OCI-LY7 (cell line): ENCODE data around the gene BAX. TPM values are rescaled to one million over a fixed set of nuclear protein-coding genes. Genes with fewer than 3 reads are reported as not detected.

ENCODE experiments used
- BruUV-seq: library from RNA; stranded (reverse); fragments of 400-500 nt; replicated peaks from 2 replicates; lab custom pipeline; 2021; lab: Mats Ljungman, UMichigan
- CTCF ChIA-PET: fragments of 300-600 bp; sonication (Branson Sonifier 250); formaldehyde crosslinking; loops from one replicate; lab custom pipeline; 2022; ENCODE audit warnings: antibody characterized with exemption; ENCODE audit not compliant: unreplicated experiment; lab: Charles Lee
- POLR2A ChIA-PET: fragments of 300-600 bp; sonication (Branson Sonifier 250); formaldehyde crosslinking; loops from one replicate; lab custom pipeline; 2022; ENCODE audit warnings: antibody characterized with exemption; lab: Charles Lee
- DNase-seq: peaks from one replicate; pipeline ENCODE4 v3.0.0-alpha.2; 2015; ENCODE audit warnings: low spot score
- H2AFZ ChIP-seq: fragments of 200-600 bp; sonication (generic), shearing (Covaris generic); 2 replicates; pipeline ENCODE4 v1.6.1; 2014; ENCODE audit warnings: mild to moderate bottlenecking, antibody characterized with exemption, low read length, moderate library complexity
- H3K27ac ChIP-seq: fragments of 200-600 bp; sonication (generic); 2 replicates; pipeline ENCODE4 v1.5.1; 2014; ENCODE audit warnings: mixed run types, low read depth, mild to moderate bottlenecking, moderate library complexity, low read length, inconsistent platforms; ENCODE audit not compliant: poor library complexity, severe bottlenecking
- H3K36me3 ChIP-seq: fragments of 200-600 bp; sonication (generic); 2 replicates; pipeline ENCODE4 v1.6.1; 2014; ENCODE audit warnings: mild to moderate bottlenecking, antibody characterized with exemption, low read length, moderate library complexity, mixed read lengths; ENCODE audit not compliant: insufficient read depth
- H3K4me1 ChIP-seq: fragments of 200-600 bp; sonication (generic); 2 replicates; pipeline ENCODE4 v1.5.1; 2014; ENCODE audit warnings: mild to moderate bottlenecking, low read length; ENCODE audit not compliant: insufficient read depth, poor library complexity, severe bottlenecking
- H3K4me2 ChIP-seq: fragments of 200-600 bp; sonication (generic); 2 replicates; pipeline ENCODE4 v1.6.1; 2014; ENCODE audit warnings: mild to moderate bottlenecking, low read length
- H3K4me3 ChIP-seq: fragments of 200-600 bp; sonication (generic); 2 replicates; pipeline ENCODE4 v1.5.1; 2014; ENCODE audit warnings: mild to moderate bottlenecking, low read depth, low read length; ENCODE audit not compliant: poor library complexity, severe bottlenecking
- H3K79me2 ChIP-seq: fragments of 200-600 bp; sonication (generic); 2 replicates; pipeline ENCODE4 v1.6.1; 2016; ENCODE audit warnings: low read depth, mild to moderate bottlenecking, low read length, moderate library complexity, mixed read lengths; ENCODE audit not compliant: insufficient read depth
- H3K9me2 ChIP-seq: fragments of 200-600 bp; sonication (generic); 2 replicates; pipeline ENCODE4 v1.6.1; 2016; ENCODE audit warnings: mild to moderate bottlenecking, low read length, mixed read lengths; ENCODE audit not compliant: insufficient read depth
- H3K9me3 ChIP-seq: fragments of 200-600 bp; sonication (generic); 2 replicates; pipeline ENCODE4 v1.6.1; 2014; ENCODE audit warnings: mild to moderate bottlenecking, mixed run types, low read length, mixed read lengths
- H4K20me1 ChIP-seq: fragments of 200-600 bp; sonication (generic); 2 replicates; pipeline ENCODE4 v1.6.1; 2014; ENCODE audit warnings: mild to moderate bottlenecking, antibody characterized with exemption, low read length, moderate library complexity, mixed read lengths; ENCODE audit not compliant: insufficient read depth
- CTCF ChIP-seq: fragments of 200-600 bp; sonication (generic); conservative IDR thresholded peaks from 2 replicates; pipeline ENCODE4 v1.5.1; 2014; ENCODE audit warnings: mild to moderate bottlenecking, antibody characterized with exemption, low read length, moderate library complexity, mixed read lengths
- EZH2phosphoT487 ChIP-seq: fragments of 200-600 bp; sonication (generic); IDR thresholded peaks from 2 replicates; pipeline ENCODE4 v1.6.1; 2018; ENCODE audit warnings: low read depth, borderline replicate concordance, mild to moderate bottlenecking, mixed run types, antibody characterized with exemption, low read length, moderate library complexity, mixed read lengths
- intact Hi-C: fragments of 100-400 bp; cut with micrococcal nuclease; formaldehyde crosslinking; loops from one replicate; pipeline ENCODE4 v1.10.0; 2022; ENCODE audit not compliant: unreplicated experiment
- total RNA-seq, 2 experiments: library from RNA; depleted of rRNA in 1 of 2; stranded (reverse); fragments of >200 nt in 1 of 2; shearing (Covaris generic) in 1 of 2; gene quantifications; 2 replicates each; pipeline ENCODE4 v1.2.3, GENCODE V29; 2014 to 2022

BAX gene
- total RNA-seq, 2 experiments from 2014 or later, result 83.9 to 95.2 TPM

- TSS peak; percentile 95 for BruUV-seq
- H3K79me2 ChIP-seq, result peaks cover 17% of the 10 kb centered on the region; the same call in 1 of the 2 replicates
- H3K36me3 ChIP-seq, result peaks cover 44% of the 10 kb centered on the region
- no peak overlapping the region for H2AFZ ChIP-seq
- TF ChIP-seq CTCF (no peak), EZH2phosphoT487 (no peak)
- peak overlapping the region; percentile 52 for H3K27ac ChIP-seq
- H3K9me3 ChIP-seq, result no peaks in the 10 kb centered on the region
- no peaks in the 10 kb centered on the region for H4K20me1 ChIP-seq
- intact Hi-C loops, result loop anchor here (1.0 kb wide), 1 partner anchor 93 kb away; no protein-coding TSS in a partner anchor
- ChIA-PET POLR2A (interaction anchor here (0.6 to 1.0 kb wide), 6 partner anchors 12 to 66 kb away, joined by 3 to 4 read pairs (median 3); partner anchors contain the start of genes BAX, GYS1, NUCB1 and RUVBL2), CTCF (interaction anchor here (1.0 kb wide), 1 partner anchor 12 kb away, joined by 3 read pairs; no protein-coding TSS in a partner anchor)
- peak; percentile 93 for DNase-seq
- H3K4me3 ChIP-seq, result peak overlapping the region; percentile 73
- H3K4me2 ChIP-seq, result peak overlapping the region; percentile 99
- peaks cover 67% of the 10 kb centered on the region for H3K4me1 ChIP-seq
- H3K9me2 ChIP-seq, result no peaks in the 10 kb centered on the region
These were observed 11.3 kb downstream of the BAX start for GRCh38 chr19:48965806-48966540.

DNA sequence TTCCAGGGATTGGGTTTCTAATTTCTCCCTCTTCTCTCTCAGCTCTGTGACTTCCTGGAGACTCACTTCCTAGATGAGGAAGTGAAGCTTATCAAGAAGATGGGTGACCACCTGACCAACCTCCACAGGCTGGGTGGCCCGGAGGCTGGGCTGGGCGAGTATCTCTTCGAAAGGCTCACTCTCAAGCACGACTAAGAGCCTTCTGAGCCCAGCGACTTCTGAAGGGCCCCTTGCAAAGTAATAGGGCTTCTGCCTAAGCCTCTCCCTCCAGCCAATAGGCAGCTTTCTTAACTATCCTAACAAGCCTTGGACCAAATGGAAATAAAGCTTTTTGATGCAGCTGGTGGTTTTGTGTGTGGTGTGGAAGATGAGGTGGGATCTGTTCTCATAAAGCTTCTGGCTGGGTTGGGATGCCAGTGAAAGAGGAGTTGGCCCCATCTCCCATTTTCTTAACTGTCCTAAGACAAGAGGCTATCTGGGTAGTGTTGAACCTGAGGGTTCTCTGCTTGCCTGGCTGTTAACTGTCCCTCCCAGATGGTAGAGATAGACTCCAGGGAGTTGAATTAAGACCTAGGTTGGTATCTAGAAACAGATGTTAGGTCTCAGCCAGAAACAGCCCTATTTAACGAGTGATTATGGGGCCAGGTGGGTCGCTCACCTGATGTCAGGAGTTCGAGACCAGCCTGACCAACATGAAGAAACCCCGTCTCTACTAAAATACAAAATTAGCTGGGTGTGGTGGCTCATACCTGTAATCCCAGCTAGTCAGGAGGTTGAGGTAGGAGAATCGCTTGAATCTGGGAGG, 12.1 kb downstream of the BAX start:
- DNase-seq, result no peak
- Histone ChIP-seq H3K4me1 (peaks cover 71% of the 10 kb centered on the region), H3K27ac (peak overlapping the region; percentile 52), H3K9me2 (no peaks in the 10 kb centered on the region), H2AFZ (no peak overlapping the region), H3K9me3 (no peaks in the 10 kb centered on the region), H3K36me3 (peaks cover 44% of the 10 kb centered on the region), H3K79me2 (peaks cover 17% of the 10 kb centered on the region; the same call in 1 of the 2 replicates), H4K20me1 (no peaks in the 10 kb centered on the region), H3K4me2 (peak overlapping the region; percentile 99), H3K4me3 (peak overlapping the region; percentile 73)
- ChIA-PET POLR2A (interaction anchor here (0.6 to 1.0 kb wide), 5 partner anchors 12 to 138 kb away, joined by 3 read pairs; partner anchors contain the start of gene BAX), CTCF (interaction anchor here (1.0 to 1.3 kb wide), 2 partner anchors 13 to 27 kb away, joined by 3 to 4 read pairs; partner anchors contain the start of genes GYS1 and RUVBL2)
- no TSS peak for BruUV-seq
- intact Hi-C loops, result no loop called here
- TF ChIP-seq EZH2phosphoT487, result no peak
- no peak for TF ChIP-seq CTCF
